ENCODE data around the gene SIRPD.

GRCh38 chr20:1499528-1500420 lies 57.7 kb downstream of the SIRPD start:
- TF ChIP-seq, protein P1, sequence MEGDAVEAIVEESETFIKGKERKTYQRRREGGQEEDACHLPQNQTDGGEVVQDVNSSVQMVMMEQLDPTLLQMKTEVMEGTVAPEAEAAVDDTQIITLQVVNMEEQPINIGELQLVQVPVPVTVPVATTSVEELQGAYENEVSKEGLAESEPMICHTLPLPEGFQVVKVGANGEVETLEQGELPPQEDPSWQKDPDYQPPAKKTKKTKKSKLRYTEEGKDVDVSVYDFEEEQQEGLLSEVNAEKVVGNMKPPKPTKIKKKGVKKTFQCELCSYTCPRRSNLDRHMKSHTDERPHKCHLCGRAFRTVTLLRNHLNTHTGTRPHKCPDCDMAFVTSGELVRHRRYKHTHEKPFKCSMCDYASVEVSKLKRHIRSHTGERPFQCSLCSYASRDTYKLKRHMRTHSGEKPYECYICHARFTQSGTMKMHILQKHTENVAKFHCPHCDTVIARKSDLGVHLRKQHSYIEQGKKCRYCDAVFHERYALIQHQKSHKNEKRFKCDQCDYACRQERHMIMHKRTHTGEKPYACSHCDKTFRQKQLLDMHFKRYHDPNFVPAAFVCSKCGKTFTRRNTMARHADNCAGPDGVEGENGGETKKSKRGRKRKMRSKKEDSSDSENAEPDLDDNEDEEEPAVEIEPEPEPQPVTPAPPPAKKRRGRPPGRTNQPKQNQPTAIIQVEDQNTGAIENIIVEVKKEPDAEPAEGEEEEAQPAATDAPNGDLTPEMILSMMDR (IDR thresholded peaks at IDR 0.05) = no peak
- TF ChIP-seq POLR2A (IDR thresholded peaks at IDR 0.05) = no peak
